GM19240 (cell line): Measurements from ENCODE around the gene NUP93.
"Not testable (repeated sequence)": the region's sequence is repeated elsewhere in the genome, so short reads cannot be mapped to it uniquely, and the experiment has no call there.

Source experiments
- DNase-seq: peaks from one replicate; pipeline ENCODE4 v3.0.0; 2011; ENCODE audit warnings: low spot score; ENCODE audit not compliant: insufficient read length

NUP93 gene

GRCh38 chr16:56708525-56709442 lies 21.1 kb upstream of the NUP93 start:
- no peak for DNase-seq

GRCh38 chr16:56709443-56710040 lies 20.4 kb upstream of the NUP93 start:
- no peak for DNase-seq

DNA sequence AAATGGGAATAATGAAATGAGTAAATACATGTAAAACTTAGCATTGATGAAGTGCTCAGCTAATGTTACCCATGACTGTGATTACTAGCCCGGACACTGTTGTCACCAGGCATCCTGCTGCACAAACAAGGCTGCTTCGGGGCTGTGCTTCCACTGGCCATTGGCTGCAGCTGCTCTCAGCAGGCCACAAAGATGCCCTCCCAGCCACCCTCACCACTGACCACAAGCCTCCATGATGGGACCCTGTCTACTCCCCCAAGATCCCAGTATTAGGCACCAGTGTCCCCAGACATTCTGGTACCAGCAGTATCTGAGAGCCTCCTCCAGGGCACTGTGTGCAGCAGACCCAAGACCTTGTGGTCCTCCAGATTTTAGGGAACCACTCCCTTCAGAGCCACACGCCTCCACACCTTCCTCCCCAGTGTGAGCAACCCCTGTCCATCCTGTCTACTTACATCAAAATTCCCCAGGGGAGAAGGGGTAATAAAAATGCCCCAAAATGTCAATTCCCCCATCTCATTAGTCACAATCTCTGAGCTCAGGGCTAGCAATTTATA lies 19.7 kb upstream of the NUP93 start:
- DNase-seq, result no peak

GRCh38 chr16:56711862-56712261 lies 18.1 kb upstream of the NUP93 start:
- no peak for DNase-seq

DNA sequence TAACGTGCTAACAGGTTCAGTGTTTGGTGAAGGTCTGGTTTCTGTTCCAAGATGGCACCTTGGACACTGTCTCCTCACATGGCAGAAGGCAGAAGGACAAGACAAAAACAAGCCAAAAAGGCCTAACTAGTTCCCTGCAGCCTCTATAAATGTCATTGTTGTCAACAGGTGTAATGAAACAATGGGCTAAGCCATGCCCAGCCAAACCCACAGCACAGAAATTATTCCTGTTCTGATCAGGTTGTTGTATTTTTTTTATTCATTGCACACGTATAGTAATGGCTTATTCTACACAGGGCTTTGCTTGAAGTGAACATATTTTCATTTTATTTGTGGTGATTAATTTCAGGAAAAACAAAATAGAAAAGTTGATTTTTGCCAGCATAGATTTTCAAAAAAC lies 16.1 kb upstream of the NUP93 start:
- no peak for DNase-seq

GRCh38 chr16:56715126-56715525 lies 14.8 kb upstream of the NUP93 start:
- no peak for DNase-seq

GRCh38 chr16:56716761-56717160 lies 13.2 kb upstream of the NUP93 start:
- DNase-seq, result no peak

DNA sequence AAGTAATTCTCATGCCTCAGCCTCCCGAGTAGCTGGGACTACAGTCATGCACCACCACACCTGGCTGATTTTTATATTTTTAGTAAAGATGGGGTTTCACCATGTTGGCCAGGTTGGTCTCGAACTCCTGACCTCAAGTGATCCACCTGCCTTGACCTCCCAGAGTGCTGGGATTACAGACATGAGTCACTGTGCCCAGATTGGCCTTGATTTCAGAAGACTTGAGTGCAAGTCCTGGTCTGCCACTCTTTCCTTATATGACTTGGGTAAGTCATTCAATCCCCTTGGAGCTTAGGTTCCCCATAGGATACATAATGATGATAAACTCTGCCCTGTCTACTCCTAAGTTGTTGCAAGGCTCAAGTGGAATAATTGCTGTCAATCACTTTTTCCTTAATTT lies 12.4 kb upstream of the NUP93 start:
- DNase-seq, result not testable (repeated sequence)

DNA sequence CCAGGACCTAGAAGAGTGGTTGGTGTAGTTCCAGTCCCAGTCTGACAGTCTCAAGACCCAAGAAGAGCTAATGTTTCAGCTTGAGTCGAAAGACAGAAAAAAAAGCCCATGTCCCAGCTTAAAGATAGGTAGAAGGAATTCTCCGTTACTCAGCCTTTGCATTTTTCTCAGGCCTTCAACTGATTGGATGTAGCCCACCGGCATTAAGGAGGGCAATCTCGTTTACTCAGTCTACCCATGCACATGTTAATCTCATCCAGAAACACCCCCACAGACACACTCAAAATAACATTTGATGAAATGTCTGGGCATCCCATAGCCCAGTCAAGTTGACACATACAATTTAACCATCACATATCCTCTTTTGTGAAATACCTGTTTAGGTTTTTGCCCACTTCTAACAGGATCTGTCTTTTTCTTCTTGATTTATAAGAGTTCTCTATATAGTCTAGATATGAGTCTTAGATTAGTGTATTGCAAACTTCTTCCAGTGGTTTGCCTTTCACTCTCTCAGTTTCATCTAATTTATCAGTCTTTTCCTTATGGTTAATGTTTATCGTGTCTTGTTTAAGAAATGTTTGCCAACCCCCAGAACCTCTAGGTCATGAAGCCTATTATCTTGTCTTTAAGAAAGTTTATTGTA lies 7.6 kb upstream of the NUP93 start:
- DNase-seq, result no peak

DNA sequence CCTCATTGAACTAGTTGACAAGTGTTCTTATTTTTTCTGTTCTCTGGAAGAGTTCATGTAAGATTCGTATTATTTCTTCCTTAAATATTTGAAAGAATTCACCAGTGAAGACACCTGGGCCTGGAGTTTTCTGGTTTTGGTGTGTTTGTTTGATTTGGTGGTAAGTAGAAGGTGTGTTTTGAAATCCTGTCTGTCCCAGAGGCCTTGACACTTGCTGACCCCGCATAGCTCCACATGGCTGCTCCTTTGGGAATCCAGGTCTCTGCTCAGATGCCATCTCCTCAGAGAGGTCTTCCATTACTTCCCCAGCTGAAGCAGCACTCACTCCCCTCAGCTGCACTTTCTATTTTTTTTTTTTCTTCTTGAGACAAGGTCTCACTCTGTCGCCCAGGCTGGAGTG lies 5.7 kb upstream of the NUP93 start:
- no peak for DNase-seq

DNA sequence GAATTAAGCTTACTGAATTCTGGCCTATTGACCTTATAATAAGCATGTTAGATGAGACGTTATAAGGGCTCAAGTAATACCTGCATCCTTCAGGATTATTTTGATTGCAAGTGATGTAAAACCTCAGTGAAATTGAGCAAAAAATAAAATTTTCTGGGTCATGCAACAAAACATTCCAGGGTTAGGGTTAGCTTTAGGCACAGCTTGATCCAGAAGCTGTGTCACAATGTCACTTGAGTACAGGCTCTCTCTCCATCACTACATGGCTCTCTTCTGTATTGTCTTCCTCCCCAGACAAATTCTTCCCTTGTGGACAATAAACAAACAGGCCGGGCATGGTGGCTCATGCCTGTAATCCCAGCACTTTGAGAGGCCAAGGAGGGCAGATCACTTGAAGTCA lies 3.6 kb upstream of the NUP93 start:
- DNase-seq, result no peak

DNA sequence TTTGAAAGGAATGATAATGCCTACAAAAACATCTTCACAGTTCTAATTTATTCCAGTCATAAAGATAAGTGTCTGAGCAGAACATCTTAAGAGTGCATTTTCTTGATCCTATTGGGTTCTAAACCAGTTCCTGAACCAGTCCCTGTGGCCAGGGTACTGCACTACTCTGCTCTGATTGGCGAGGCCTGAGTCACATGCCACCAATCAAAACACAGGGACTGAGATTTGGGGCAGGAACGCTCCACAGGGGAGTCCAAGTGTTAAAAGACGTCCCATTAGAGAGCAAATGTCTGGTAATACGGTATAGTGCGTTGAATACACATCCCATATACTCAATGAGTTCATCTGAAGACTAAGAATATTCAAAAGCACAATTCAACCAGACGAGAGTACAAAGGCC lies 3.0 kb upstream of the NUP93 start:
- DNase-seq, result no peak

- DNase-seq, result no peak
Measured at GRCh38 chr16:56728027-56728426, 1.9 kb upstream of the NUP93 start.

DNA sequence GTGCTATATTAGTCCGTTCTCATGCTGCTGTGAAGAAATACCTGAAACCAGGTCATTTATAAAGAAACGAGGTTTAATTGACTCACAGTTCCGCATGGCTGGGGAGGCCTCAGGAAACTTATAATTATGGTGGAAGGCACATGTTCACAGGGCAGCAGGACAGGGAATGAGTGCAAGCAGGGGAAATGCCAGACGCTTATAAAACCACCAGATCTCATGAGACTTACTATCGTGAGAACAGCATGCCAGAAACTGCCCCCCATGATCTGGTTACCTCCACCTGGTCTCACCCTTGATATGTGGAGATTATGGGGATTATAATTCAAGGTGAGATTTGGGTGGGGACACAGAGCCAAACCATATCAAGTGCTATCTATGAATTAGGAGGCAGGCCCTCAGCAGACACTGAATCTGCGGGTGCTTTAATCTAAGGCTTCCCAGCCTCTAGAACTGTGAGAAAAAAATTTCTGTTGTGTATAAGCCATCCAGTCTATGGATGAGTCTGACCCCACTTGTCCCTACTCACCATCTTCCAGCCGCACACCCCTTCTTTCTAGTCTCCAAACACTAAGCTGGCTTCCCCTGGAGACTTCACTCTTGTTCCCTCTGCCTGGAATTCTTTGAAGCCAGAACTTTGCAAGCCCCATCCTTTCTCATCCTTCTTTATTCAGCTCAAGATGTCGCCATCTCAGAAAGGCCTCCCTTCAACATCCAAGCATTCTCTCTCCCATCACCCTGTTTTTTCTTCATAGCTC lies 772 bp upstream of the NUP93 start:
- no peak for DNase-seq

GRCh38 chr16:56732366-56732765 lies 2.4 kb downstream of the NUP93 start:
- DNase-seq, result no peak

DNA sequence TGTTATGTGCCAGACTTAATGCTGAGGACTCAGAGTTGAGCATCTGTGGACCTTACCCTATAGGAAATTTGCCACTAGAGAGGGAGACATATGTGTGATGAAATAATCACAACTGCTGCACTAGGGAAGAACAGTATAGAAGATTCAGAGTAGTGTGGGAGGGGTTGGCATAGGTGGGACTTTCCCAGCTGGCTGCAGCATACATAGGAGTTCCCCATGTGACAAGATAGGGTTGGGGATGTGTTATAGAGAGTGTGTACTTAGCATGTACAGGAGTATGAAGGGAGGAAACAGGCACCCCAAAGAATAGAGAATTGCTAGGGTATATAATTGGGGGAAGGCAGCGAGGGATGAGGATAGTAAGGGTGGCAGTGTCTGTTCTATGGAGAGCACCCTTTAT lies 2.9 kb downstream of the NUP93 start:
- DNase-seq, result no peak

DNA sequence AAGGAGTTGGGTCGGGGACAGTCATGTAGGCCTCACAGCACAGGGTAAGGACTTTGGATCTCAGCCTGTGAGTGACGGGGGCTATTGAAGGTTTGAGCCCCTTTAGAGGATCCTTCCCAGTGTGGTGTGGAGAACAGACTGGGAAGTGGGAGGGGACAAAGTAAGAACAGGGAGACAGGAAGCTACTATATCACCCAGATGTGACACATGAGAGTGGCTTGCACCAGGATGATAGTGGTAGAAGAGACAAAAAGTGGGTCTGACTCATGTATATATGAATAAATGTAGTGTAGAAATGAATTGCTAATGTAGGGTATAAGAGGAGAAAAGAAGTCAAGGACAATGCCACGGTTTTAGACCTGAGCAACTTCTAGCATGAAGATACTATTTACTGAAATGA lies 4.5 kb downstream of the NUP93 start:
- DNase-seq, result no peak

DNA sequence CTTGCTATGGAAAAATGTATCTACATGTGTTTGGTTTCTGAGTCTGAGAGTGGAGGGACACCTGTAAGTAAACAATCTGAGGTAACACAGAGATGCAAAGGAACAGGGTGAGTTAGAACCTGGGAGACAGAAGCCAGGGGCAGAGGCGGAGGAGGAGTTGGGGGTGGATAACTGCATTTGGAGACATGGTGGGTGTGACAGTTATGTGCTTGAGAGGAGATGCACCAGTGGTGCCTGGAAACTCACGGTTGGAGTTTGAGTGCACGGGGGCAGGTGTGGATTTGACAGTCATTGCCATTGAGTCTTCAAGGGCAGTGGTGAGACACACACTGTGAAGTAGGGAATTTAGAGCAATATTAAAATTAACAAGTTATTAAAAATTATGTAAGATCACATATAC lies 6.5 kb downstream of the NUP93 start:
- DNase-seq, result no peak

DNA sequence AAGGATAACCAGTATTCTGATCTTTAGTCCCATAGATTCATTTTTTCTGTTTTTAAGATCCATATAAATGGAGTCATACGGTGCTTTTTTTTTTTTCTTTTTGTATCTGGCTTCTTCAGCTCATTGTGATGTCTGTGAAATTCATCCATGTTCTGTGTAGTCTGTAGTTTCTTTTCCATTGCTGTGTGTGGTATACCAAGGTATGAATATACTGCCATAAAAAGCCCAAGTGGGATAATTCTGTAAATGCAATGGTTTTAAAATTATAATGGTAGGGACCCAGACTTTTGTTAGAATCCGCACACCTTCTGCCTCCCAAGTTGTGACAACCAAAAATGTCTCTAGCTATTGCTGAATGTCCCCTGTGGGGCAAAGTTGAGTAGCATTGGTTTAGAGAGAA lies 7.6 kb downstream of the NUP93 start:
- DNase-seq, result no peak

DNA sequence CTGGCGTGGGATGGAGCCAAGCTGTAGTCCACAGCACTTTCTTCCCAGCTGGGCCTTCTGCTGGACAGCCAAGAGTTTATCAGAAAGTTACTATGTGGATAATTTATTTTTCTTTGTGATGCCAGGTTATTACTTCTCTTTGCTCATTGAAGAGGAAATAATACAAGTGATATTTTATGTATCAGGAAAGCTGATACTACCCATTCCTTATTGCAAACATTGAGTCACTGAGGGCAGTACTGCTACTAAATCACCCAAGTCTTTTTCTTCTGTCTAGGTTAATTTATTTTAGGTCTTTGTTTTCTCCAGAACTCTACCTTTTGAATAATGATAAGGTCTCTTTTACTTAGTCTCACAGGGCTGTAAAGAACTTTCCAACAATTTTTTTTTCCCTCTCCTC lies 8.3 kb downstream of the NUP93 start:
- no peak for DNase-seq

GRCh38 chr16:56739378-56739777 lies 9.4 kb downstream of the NUP93 start:
- DNase-seq, result not testable (repeated sequence)

DNA sequence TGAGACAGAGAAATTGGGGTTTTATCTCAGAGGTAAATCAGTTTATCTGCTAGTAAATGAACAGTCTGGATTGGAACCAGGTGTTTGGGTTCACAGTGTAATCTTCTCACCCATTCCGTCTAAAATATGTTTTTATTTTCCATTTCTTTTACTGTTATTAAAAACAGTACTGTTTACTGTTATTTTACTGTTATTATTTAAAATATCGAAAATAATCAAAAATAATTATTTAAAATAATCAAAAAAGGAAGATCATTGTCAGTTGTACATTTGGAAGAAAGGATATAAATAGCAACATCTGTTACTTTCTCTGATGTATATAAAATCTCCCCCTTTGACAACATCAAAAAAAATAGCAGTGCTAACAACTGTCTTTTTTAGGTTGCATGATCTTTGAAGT lies 11.5 kb downstream of the NUP93 start:
- no peak for DNase-seq
